GM12878 (cell line): ENCODE data around the gene ZNF407. TPM values are rescaled to one million over a fixed set of nuclear protein-coding genes. Genes with fewer than 3 reads are reported as not detected.

Experiments used
- ATAC-seq: fragments of 200-7000 bp; cut with Tn5 transposase; 3 replicates; pipeline ENCODE4 v1.9.1; 2020; ENCODE audit warnings: mild to moderate bottlenecking, moderate library complexity
- BruUV-seq: library from RNA; stranded (reverse); fragments of 400-500 nt; replicated peaks from 2 replicates; lab custom pipeline; 2021; lab: Mats Ljungman, UMichigan
- CTCF ChIA-PET: fragments of 300-600 bp; sonication (Branson Sonifier 250); formaldehyde crosslinking; extraction: SDS; loops from one replicate; lab custom pipeline; 2021; ENCODE audit warnings: inconsistent platforms; lab: Yijun Ruan, JAX
- POLR2A ChIA-PET: fragments of 350-600 bp; formaldehyde crosslinking; extraction: SDS; loops from one replicate; lab custom pipeline; 2021; ENCODE audit warnings: inconsistent platforms; lab: Charles Lee
- RAD21 ChIA-PET: fragments of 300-600 bp; sonication (Branson Sonifier 250); formaldehyde crosslinking; loops from one replicate; lab custom pipeline; 2023; ENCODE audit warnings: antibody characterized with exemption; ENCODE audit not compliant: unreplicated experiment; lab: Charles Lee
- SMC1A ChIA-PET: fragments of 300-600 bp; sonication (Branson Sonifier 250); formaldehyde crosslinking; loops from one replicate; lab custom pipeline; 2023; ENCODE audit not compliant: unreplicated experiment, uncharacterized antibody; lab: Charles Lee
- DNase-seq: peaks from one replicate; pipeline ENCODE4 v3.0.0-alpha.2; 2011; ENCODE audit warnings: low read depth, low spot score
- FAIRE-seq: peaks from 3 replicates; lab custom pipeline; 2011; peaks lifted over from hg19 to GRCh38; lab: Jason Lieb, UNC
- H2AFZ ChIP-seq: 2 replicates; pipeline ENCODE4 v1.6.0; 2011; ENCODE audit warnings: low read depth, low read length, control low read depth; ENCODE audit not compliant: control insufficient read depth
- H3K27ac ChIP-seq: 2 replicates; pipeline ENCODE4 v1.5.1; 2011; ENCODE audit warnings: control low read depth; ENCODE audit not compliant: control insufficient read depth, insufficient read depth
- H3K27me3 ChIP-seq, 2 experiments: replicated peaks in 1 of 2; 2 replicates each; pipeline versions ENCODE4 v1.6.0 to v1.6.1; 2011; ENCODE audit warnings: low read length in 1 of 2; ENCODE audit not compliant: control insufficient read depth in 2 of 2, insufficient read depth in 2 of 2
- H3K36me3 ChIP-seq, 2 experiments: 2 replicates each; pipeline ENCODE4 v1.5.1; 2011; ENCODE audit warnings: low read length in 1 of 2; ENCODE audit not compliant: control insufficient read depth in 2 of 2, insufficient read depth in 2 of 2
- H3K4me1 ChIP-seq: 2 replicates; pipeline ENCODE4 v1.6.1; 2011; ENCODE audit warnings: mild to moderate bottlenecking, low read length, moderate library complexity, mixed read lengths; ENCODE audit not compliant: control insufficient read depth, insufficient read depth
- H3K4me2 ChIP-seq: 2 replicates; pipeline ENCODE4 v1.6.0; 2011; ENCODE audit warnings: control low read depth; ENCODE audit not compliant: control insufficient read depth, insufficient read depth
- H3K4me3 ChIP-seq: fragments of 200-600 bp; sonication (generic); 2 replicates; pipeline ENCODE4 v1.5.1; 2016
- H3K79me2 ChIP-seq: 2 replicates; pipeline ENCODE4 v1.6.0; 2011; ENCODE audit warnings: low read length; ENCODE audit not compliant: control insufficient read depth, insufficient read depth
- H3K9ac ChIP-seq: 2 replicates; pipeline ENCODE4 v1.8.0; 2011; ENCODE audit warnings: low read length, control low read depth, mixed read lengths; ENCODE audit not compliant: control insufficient read depth, insufficient read depth
- H3K9me3 ChIP-seq: replicated peaks from 3 replicates; pipeline ENCODE4 v1.5.1; 2011; ENCODE audit warnings: mild to moderate bottlenecking, low read length; ENCODE audit not compliant: control insufficient read depth, insufficient read depth
- H4K20me1 ChIP-seq: 2 replicates; pipeline ENCODE4 v1.6.0; 2011; ENCODE audit not compliant: control insufficient read depth, insufficient read depth
- BRCA1 ChIP-seq: IDR thresholded peaks from 2 replicates; pipeline ENCODE4 v1.6.1; 2011; ENCODE audit warnings: low read depth, low read length, improper control_type of control experiment
- CHD1 ChIP-seq: IDR thresholded peaks from 2 replicates; pipeline ENCODE4 v1.6.1; 2012; ENCODE audit warnings: low read depth, low read length, improper control_type of control experiment
- EZH2 ChIP-seq: IDR thresholded peaks from 2 replicates; pipeline ENCODE4 v1.6.1; 2012; ENCODE audit warnings: low read depth, mild to moderate bottlenecking, control low read depth, inconsistent platforms, low read length, borderline replicate concordance; ENCODE audit not compliant: control insufficient read depth
- HDGF ChIP-seq: fragments of 450-650 bp; IDR thresholded peaks from 2 replicates; pipeline ENCODE4 v1.6.1; 2016; ENCODE audit warnings: antibody characterized with exemption
- JUNB ChIP-seq: IDR thresholded peaks from 2 replicates; pipeline ENCODE4 v1.6.1; 2016; ENCODE audit warnings: antibody characterized with exemption, mild to moderate bottlenecking
- PKNOX1 ChIP-seq: fragments of 450-650 bp; IDR thresholded peaks from 2 replicates; pipeline ENCODE4 v1.6.1; 2016; ENCODE audit warnings: mild to moderate bottlenecking
- SP1 ChIP-seq: IDR thresholded peaks from one replicate; pipeline ENCODE4 v1.6.1; 2011; ENCODE audit warnings: low read depth, low read length
- TARDBP ChIP-seq: IDR thresholded peaks from 2 replicates; pipeline ENCODE4 v1.6.1; 2016; ENCODE audit warnings: borderline replicate concordance
- WGBS: methylation state at CpG from one replicate; pipeline ENCODE4 v1.1.6; 2016; ENCODE audit warnings: low lambda C conversion rate; ENCODE audit not compliant: insufficient replicate concordance, insufficient coverage; ENCODE audit errors: missing lambda C conversion rate; 5-methylcytosine and 5-hydroxymethylcytosine counted together
- in situ Hi-C: fragments of 300-500 bp; cut with MboI; formaldehyde crosslinking; loops from 9 replicates; pipeline ENCODE4 v1.14.3; 2018; ENCODE audit warnings: mixed read lengths
- intact Hi-C: fragments of 100-400 bp; cut with micrococcal nuclease; formaldehyde crosslinking; loops from one replicate; pipeline ENCODE4 v1.14.2; 2022; ENCODE audit not compliant: unreplicated experiment
- polyA plus RNA-seq, 11 experiments: library from polyadenylated mRNA; depleted of rRNA in 4 of 11; unstranded in 6 of 11; stranded (reverse) in 5 of 11; fragments of >200 nt; fragmentation: Nextera tagmentation in 4 of 11; fragmentation: Illumina TruSeq in 1 of 11; extraction: Ambion mirVana in 4 of 11; extraction: Trizol in 1 of 11; gene quantifications; 1 replicate in 1 of 11; 2 replicates in 10 of 11; pipeline versions ENCODE4 v1.2.1 to v1.2.3, GENCODE V29; 2011 to 2016; ENCODE audit warnings: inconsistent platforms in 2 of 11, missing spikeins in 2 of 11, low read depth in 1 of 11
- total RNA-seq, 4 experiments: library from RNA; depleted of rRNA in 3 of 4; stranded (reverse); fragments of >200 nt in 3 of 4; fragmentation: Illumina TruSeq in 1 of 4; extraction: Trizol in 1 of 4; gene quantifications; 2 replicates each; pipeline versions ENCODE4 v1.2.1 to v1.2.3, GENCODE V29; 2013 to 2021

ZNF407 gene
- total and polyA plus RNA-seq, 10 of the 15 experiments (the other 5 are each of a cell fraction or from before 2014, with no cell fraction given) = 0.69 to 11.6 (median 5.3) TPM

- in situ Hi-C loops = no loop called here
- H3K79me2 ChIP-seq = no peaks in the 10 kb centered on the region
- ATAC-seq = no peak
- no peak overlapping the region for H3K4me3 ChIP-seq
- no peaks in the 10 kb centered on the region for H3K9me3 ChIP-seq
- H3K27me3 ChIP-seq = no peaks in the 10 kb centered on the region
- no peaks in the 10 kb centered on the region for H4K20me1 ChIP-seq
- intact Hi-C loops = no loop called here
- no peak overlapping the region for H3K9ac ChIP-seq
- no peak for FAIRE-seq
- H3K4me2 ChIP-seq = no peak overlapping the region
- CTCF ChIA-PET = interaction anchor here (0.6 to 1.7 kb wide), 2 partner anchors 20 to 336 kb away, joined by 3 to 5 read pairs; no protein-coding TSS in a partner anchor
- no peak overlapping the region for H3K27ac ChIP-seq
- no peak for DNase-seq
- TF ChIP-seq TARDBP = no peak
- TF ChIP-seq EZH2 = no peak
- no peak for TF ChIP-seq HDGF
- TF ChIP-seq PKNOX1 = 0 out of 2 replicates have a peak, but pooled peaks have one; percentile 25
- no peak for TF ChIP-seq JUNB
- TF ChIP-seq SP1 = no peak
- no peak for TF ChIP-seq BRCA1
- TF ChIP-seq CHD1 = no peak
- no peaks in the 10 kb centered on the region; a peak in 1 of 4 replicates for H3K36me3 ChIP-seq
- H2AFZ ChIP-seq = no peak overlapping the region
- no TSS peak for BruUV-seq
- RAD21 ChIA-PET = interaction anchor here (1.5 kb wide), 1 partner anchor 91 kb away, joined by 4 read pairs; no protein-coding TSS in a partner anchor
- POLR2A ChIA-PET = no interaction called here
- H3K4me1 ChIP-seq = peaks cover 8% of the 10 kb centered on the region
- SMC1A ChIA-PET = interaction anchor here (0.9 kb wide), 1 partner anchor 26 kb away, joined by 3 read pairs; no protein-coding TSS in a partner anchor
- 97% methylated on average over 4 of the region's 4 CpGs for WGBS
Observed at GRCh38 chr18:74989134-74989533, 391.5 kb downstream of the ZNF407 start.
